Adrenal gland (tissue), 12 donors: Measurements from ENCODE around the gene BEND5. TPM values are rescaled to one million over a fixed set of nuclear protein-coding genes. Genes with fewer than 3 reads are reported as not detected.

Experiments
- DNase-seq, 7 donors: peaks; one replicate each; pipeline ENCODE4 v3.0.0-alpha.2; 2019 to 2020
- H3K27ac ChIP-seq, 5 donors: fragments of 200-600 bp; sonication (generic) in 4 of 5; 1 replicate in 3 of 5; 2 replicates in 2 of 5; pipeline versions ENCODE4 v1.5.1 to v1.8.0; 2016 to 2020; ENCODE audit warnings: mild to moderate bottlenecking in 1 of 5
- H3K27me3 ChIP-seq: fragments of 200-600 bp; 2 replicates; pipeline ENCODE4 v1.8.0; 2021
- H3K36me3 ChIP-seq, 2 donors: fragments of 200-600 bp; replicated peaks in 1 of 2; 1 replicate in 1 of 2; 2 replicates in 1 of 2; pipeline versions ENCODE4 v1.5.1 to v1.8.0; 2018 to 2022
- H3K4me1 ChIP-seq, 2 donors: fragments of 200-600 bp; replicated peaks in 1 of 2; 1 replicate in 1 of 2; 2 replicates in 1 of 2; pipeline versions ENCODE4 v1.5.1 to v1.8.0; 2018 to 2021
- H3K4me3 ChIP-seq, 4 donors: fragments of 200-600 bp; sonication (generic) in 3 of 4; one replicate each; pipeline ENCODE4 v1.5.1; 2016 to 2018
- H3K9me3 ChIP-seq, 3 donors: fragments of 200-600 bp; sonication (generic) in 1 of 3; replicated peaks in 1 of 3; 1 replicate in 2 of 3; 2 replicates in 1 of 3; pipeline versions ENCODE4 v1.5.1 to v1.8.0; 2016 to 2021
- POLR2A ChIP-seq, 2 donors: fragments of 450-650 bp; IDR thresholded peaks; one replicate each; pipeline ENCODE4 v1.6.1; 2017; ENCODE audit warnings: antibody characterized with exemption in 2 of 2, mild to moderate bottlenecking in 2 of 2, moderate library complexity in 1 of 2
- WGBS, 4 donors: extraction: QIAGEN DNeasy Blood & Tissue Kit in 2 of 4; methylation state at CpG; one replicate each; pipeline versions ENCODE4 v1.1.5 to v1.1.7; 2013 to 2017; 5-methylcytosine and 5-hydroxymethylcytosine counted together
- intact Hi-C, 2 donors: fragments of 100-400 bp; cut with DNase I; formaldehyde crosslinking; loops; one replicate each; pipeline versions ENCODE4 v1.14.1 to v1.15.0; 2022 to 2023
- polyA plus RNA-seq, 3 donors: library from polyadenylated mRNA; stranded (reverse); fragments of 200-250 nt in 2 of 3; fragments of 350-450 nt in 1 of 3; fragmentation: Illumina TruSeq in 1 of 3; extraction: RNeasy Lipid Tissue Mini Kit (QIAGEN cat#74804) in 1 of 3; gene quantifications; one replicate each; pipeline ENCODE4 v1.2.3, GENCODE V29; 2013 to 2014
- total RNA-seq, 9 donors: library from RNA; depleted of rRNA in 4 of 9; stranded (reverse); fragments of >200 nt in 4 of 9; fragments of 120-200 nt in 1 of 9; fragmentation: NEBNext Ultra II Directional in 1 of 9; extraction: Animal tissue kit (Norgen Biotek cat#: 25700) in 1 of 9; gene quantifications; one replicate each; pipeline versions ENCODE4 v1.1.0 to v1.2.4, GENCODE V29; 2013 to 2023
- TF ChIP-seq, protein P1 (sequence below), 6 experiments: fragments of 450-650 bp in 4 of 6; fragments of 200-600 bp in 2 of 6; sonication (generic) in 1 of 6; IDR thresholded peaks; 1 replicate in 5 of 6; 2 replicates in 1 of 6; pipeline versions ENCODE4 v1.5.1 to v1.8.0; 2016 to 2021; ENCODE audit warnings: antibody characterized with exemption in 6 of 6, mild to moderate bottlenecking in 2 of 6, moderate library complexity in 1 of 6
- donor health status: healthy with polysubstance abuse.
- donor health status: Bipolar disorder and iron deficiency.
- donor health status: DM: yes; HTN: yes; CAD: no.
- donor health status: DM: no; HTN: no; CAD: no.
- donor health status: DM: no; HTN: no; CAD: no.
- donor health status: DM: yes; HTN: yes; CAD: no.

BEND5 gene
- total and polyA plus RNA-seq, 12 donors, result 2.2 to 20.4 (median 8.4) TPM

DNA sequence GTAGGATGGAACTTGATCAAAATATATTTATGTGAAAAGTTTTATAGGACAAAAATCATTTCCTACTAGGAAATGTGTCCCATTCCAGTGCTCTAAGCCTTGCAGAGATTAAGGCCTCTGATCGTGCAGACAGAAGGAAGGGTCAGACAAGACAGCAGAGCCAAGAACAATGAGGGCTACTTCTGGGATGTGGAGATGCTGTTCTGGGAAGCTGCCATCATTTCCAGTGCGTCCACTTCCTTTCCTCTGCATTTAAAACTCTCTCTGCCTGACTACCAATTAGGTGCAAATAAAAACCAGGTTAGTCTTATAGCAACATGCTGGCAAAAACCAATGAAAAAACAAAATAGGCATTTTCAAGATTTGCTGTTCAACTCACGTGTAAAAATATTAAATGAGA lies 36.1 kb downstream of the BEND5 start:
- DNase-seq, result no peak
- WGBS, 4 donors, result 82 to 90% (median 86%) methylated on average over 3 of the region's 3 CpGs
- Histone ChIP-seq H3K9me3 (no peaks in the 10 kb centered on the region), H3K4me1 (peaks cover 0 to 8% of the 10 kb centered on the region in 2 donors), H3K4me3 (no peak overlapping the region), H3K36me3 (peaks cover 0 to 6% of the 10 kb centered on the region in 2 donors), H3K27me3 (no peaks in the 10 kb centered on the region), H3K27ac (no peak overlapping the region)
- intact Hi-C loops, result no loop called here
- TF ChIP-seq POLR2A (IDR thresholded peaks at IDR 0.05), result no peak
- TF ChIP-seq, protein P1, sequence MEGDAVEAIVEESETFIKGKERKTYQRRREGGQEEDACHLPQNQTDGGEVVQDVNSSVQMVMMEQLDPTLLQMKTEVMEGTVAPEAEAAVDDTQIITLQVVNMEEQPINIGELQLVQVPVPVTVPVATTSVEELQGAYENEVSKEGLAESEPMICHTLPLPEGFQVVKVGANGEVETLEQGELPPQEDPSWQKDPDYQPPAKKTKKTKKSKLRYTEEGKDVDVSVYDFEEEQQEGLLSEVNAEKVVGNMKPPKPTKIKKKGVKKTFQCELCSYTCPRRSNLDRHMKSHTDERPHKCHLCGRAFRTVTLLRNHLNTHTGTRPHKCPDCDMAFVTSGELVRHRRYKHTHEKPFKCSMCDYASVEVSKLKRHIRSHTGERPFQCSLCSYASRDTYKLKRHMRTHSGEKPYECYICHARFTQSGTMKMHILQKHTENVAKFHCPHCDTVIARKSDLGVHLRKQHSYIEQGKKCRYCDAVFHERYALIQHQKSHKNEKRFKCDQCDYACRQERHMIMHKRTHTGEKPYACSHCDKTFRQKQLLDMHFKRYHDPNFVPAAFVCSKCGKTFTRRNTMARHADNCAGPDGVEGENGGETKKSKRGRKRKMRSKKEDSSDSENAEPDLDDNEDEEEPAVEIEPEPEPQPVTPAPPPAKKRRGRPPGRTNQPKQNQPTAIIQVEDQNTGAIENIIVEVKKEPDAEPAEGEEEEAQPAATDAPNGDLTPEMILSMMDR (IDR thresholded peaks at IDR 0.05), result no peak

GRCh38 chr1:48739091-48739490 lies 37.6 kb downstream of the BEND5 start:
- Histone ChIP-seq H3K27ac (no peak overlapping the region), H3K4me1 (peaks cover 0 to 8% of the 10 kb centered on the region in 2 donors), H3K9me3 (no peaks in the 10 kb centered on the region), H3K4me3 (no peak overlapping the region), H3K36me3 (peaks cover 0 to 11% of the 10 kb centered on the region in 2 donors), H3K27me3 (no peaks in the 10 kb centered on the region)
- TF ChIP-seq, protein P1 (IDR thresholded peaks at IDR 0.05), result no peak
- TF ChIP-seq POLR2A (IDR thresholded peaks at IDR 0.05), result no peak
- no peak for DNase-seq
- 66 to 75% (median 67%) methylated on average over 3 of the region's 3 CpGs for WGBS, 4 donors
- intact Hi-C loops, result no loop called here

GRCh38 chr1:48738356-48738755 lies 38.3 kb downstream of the BEND5 start:
- no peaks in the 10 kb centered on the region for H3K27me3 ChIP-seq
- DNase-seq, result no peak
- TF ChIP-seq, protein P1 (IDR thresholded peaks at IDR 0.05), result no peak
- TF ChIP-seq POLR2A (IDR thresholded peaks at IDR 0.05), result no peak
- no peaks in the 10 kb centered on the region for H3K9me3 ChIP-seq
- intact Hi-C loops, result no loop called here
- peaks cover 0 to 8% of the 10 kb centered on the region in 2 donors for H3K4me1 ChIP-seq
- 60 to 82% (median 75%) methylated on average over 4 of the region's 4 CpGs for WGBS, 4 donors
- H3K4me3 ChIP-seq, result no peak overlapping the region
- H3K36me3 ChIP-seq, result peaks cover 0 to 12% of the 10 kb centered on the region in 2 donors
- H3K27ac ChIP-seq, result no peak overlapping the region

GRCh38 chr1:48735796-48736195 lies 40.9 kb downstream of the BEND5 start:
- H3K4me1 ChIP-seq, result peaks cover 0 to 8% of the 10 kb centered on the region in 2 donors
- H3K27me3 ChIP-seq, result no peaks in the 10 kb centered on the region
- no peak for DNase-seq
- intact Hi-C loops, result no loop called here
- no peak for TF ChIP-seq POLR2A (IDR thresholded peaks at IDR 0.05)
- TF ChIP-seq, protein P1 (IDR thresholded peaks at IDR 0.05), result no peak
- 87 to 93% (median 89%) methylated on average over 6 of the region's 6 CpGs for WGBS, 4 donors
- H3K36me3 ChIP-seq, result peaks cover 0 to 12% of the 10 kb centered on the region in 2 donors
- H3K4me3 ChIP-seq, result no peak overlapping the region
- no peak overlapping the region for H3K27ac ChIP-seq
- no peaks in the 10 kb centered on the region for H3K9me3 ChIP-seq
